ENCODE data around the gene FAM50A.
A peak's percentile ranks its signal among the peaks of the same experiment; 100 is the strongest.
"Not testable (repeated sequence)": the region's sequence is repeated elsewhere in the genome, so short reads cannot be mapped to it uniquely, and the experiment has no call there.

The FAM50A gene

DNA sequence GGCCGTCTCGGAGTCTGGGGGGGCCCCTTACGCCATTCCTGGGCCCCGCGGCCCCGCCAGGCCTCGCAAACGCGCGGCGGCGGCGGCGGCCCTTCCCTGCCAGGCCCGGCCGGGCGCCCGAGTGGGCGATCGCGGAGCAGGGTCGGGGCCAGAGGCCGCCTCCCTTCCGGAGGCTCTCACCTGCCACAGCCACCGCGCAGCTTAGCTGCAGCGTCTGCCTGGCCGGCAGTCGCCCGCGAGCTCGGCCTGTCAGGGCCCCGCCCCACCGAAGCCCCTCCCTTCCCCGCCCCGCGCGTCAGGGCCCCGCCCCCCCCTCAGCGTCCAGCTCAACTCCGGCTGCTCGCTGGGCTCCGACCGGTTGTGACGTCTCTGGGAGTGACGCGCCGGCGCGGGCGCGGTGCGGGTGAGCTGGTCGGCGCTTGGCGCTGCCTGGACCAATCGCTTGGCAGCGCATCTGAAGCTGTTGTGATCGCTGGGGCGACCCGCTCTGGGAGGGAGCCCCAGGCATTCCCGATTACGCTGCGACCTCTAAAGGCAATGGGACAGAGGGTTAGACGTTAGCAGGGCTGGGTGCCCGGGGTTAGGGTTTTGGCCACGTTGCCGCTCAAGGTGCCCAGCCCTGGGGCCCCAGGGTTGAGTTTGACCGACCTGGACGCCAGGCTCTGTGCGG, 46.6 kb downstream of the FAM50A start, which contains the start of gene SLC10A3:
Gene SLC10A3, minus strand, starts transcription at position 216 of the 670 bp plus-strand sequence. CDS start 1,689 bp downstream, outside the sequence.
- Histone ChIP-seq H3K27me3 (ENCODE audit: control insufficient read depth in 1 of 2, insufficient read depth in 2 of 2, low read length in 2 of 2) (no peaks in the 10 kb centered on the region), H3K9ac (ENCODE audit: low read depth in 1 of 2, low read length in 2 of 2) (peak within 1 kb of the TSS; percentile 84 to 90)

DNA sequence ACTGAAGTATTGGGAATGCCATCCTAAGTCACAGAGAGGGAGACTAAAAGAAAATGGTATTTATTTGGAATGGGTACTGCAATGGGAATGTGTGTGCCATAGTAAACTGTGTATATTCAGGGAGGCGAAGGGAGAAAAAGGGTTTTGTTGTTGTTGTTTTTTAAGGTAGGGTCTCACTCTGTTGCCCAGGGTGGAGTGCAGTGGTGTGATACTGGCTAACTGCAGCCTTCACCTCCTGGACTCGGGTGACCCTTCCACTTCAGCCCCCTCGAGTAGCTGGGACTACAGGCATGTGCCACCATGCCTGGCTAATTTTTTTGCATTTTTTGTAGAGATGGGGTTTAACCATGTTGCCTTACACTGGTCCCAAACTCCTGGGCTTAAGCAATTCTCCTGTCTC, 50.8 kb downstream of the FAM50A start:
- H3K27me3 ChIP-seq (ENCODE audit: control insufficient read depth in 1 of 2, insufficient read depth in 2 of 2, low read length in 2 of 2), result no peaks in the 10 kb centered on the region
- no peak overlapping the region for H3K27ac ChIP-seq (ENCODE audit: low read depth, low read length)
- H3K4me3 ChIP-seq (ENCODE audit: low read depth in 1 of 2, low read length in 2 of 2), result no peak overlapping the region
- no peaks in the 10 kb centered on the region for H3K9me3 ChIP-seq (ENCODE audit: control insufficient read depth in 1 of 2, low read length in 2 of 2)
- no peaks in the 10 kb centered on the region for H3K36me3 ChIP-seq (ENCODE audit: control insufficient read depth in 1 of 2, insufficient read depth in 2 of 2, low read length in 2 of 2)
- H3K4me1 ChIP-seq (ENCODE audit: control insufficient read depth in 1 of 2, insufficient read depth in 2 of 2, low read length in 2 of 2), result peaks cover 0 to 1% of the 10 kb centered on the region in 2 donors
- no peak overlapping the region for H3K9ac ChIP-seq (ENCODE audit: low read depth in 1 of 2, low read length in 2 of 2)

More for the DNA sequence above, 46.6 kb downstream of the FAM50A start, which contains the start of gene SLC10A3:
- H3K4me1 ChIP-seq (ENCODE audit: control insufficient read depth in 1 of 2, insufficient read depth in 2 of 2, low read length in 2 of 2), result peaks cover 10 to 15% of the 10 kb centered on the region in 2 donors
- peak within 1 kb of the TSS; percentile 89 for H3K27ac ChIP-seq (ENCODE audit: low read depth, low read length)
- H3K9me3 ChIP-seq (ENCODE audit: control insufficient read depth in 1 of 2, low read length in 2 of 2), result no peaks in the 10 kb centered on the region
- peak within 1 kb of the TSS; percentile 73 to 75 for H3K4me3 ChIP-seq (ENCODE audit: low read depth in 1 of 2, low read length in 2 of 2)
- H3K36me3 ChIP-seq (ENCODE audit: control insufficient read depth in 1 of 2, insufficient read depth in 2 of 2, low read length in 2 of 2), result no peaks in the 10 kb centered on the region

DNA sequence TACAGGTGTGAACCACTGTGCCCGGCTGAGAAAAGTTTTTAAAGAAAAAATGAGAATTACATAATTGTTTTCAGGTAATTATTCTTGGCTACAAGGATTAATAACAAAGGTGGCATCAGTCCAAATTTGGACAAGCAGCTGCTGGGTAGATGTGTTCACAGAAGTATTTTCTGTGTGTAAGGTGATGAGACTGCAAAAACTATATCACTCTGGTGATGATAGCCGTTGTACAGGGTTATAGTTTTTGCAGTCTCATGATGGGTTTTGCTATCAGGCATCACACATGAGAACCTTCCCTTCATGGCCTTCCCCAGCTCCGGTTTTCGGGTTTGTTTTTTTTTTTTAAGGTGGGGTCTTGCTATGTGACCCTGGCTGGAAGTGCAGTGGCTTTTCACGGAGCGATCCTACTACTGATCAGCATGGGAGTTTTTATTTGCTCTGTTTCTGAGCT, 51.6 kb downstream of the FAM50A start:
- Histone ChIP-seq H3K4me3 (ENCODE audit: low read depth in 1 of 2, low read length in 2 of 2) (no peak overlapping the region), H3K9me3 (ENCODE audit: control insufficient read depth in 1 of 2, low read length in 2 of 2) (no peaks in the 10 kb centered on the region)

DNA sequence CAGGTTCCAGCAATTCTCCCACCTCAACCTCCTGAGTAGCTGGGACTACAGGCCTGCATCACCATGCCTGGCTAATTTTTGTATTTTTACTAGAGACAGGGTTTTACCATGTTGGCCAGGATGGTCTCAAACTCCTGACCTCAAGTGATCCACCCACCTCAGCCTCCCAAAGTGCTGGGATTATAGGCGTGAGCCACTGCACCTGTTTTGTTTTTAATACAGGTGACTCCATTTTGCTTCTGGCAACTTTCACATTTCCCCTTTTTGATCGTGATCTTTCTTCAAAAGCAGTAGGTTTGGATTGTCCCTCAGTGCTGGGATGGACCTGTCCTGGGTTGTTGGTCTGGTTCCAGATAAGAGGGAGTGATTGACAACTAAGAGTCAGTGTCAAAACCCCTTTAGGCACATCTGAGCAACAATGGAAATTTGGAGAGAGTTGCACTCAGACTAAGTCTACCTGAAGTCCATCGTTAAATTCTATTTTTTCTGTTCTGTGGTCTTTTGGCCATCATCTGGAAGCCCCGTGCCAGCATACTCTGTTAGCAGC, 52.7 kb downstream of the FAM50A start:
- not testable (repeated sequence) for H3K4me3 ChIP-seq (ENCODE audit: low read depth in 1 of 2, low read length in 2 of 2); H3K9ac ChIP-seq (ENCODE audit: low read depth in 1 of 2, low read length in 2 of 2); H3K4me1 ChIP-seq (ENCODE audit: control insufficient read depth in 1 of 2, insufficient read depth in 2 of 2, low read length in 2 of 2); H3K9me3 ChIP-seq (ENCODE audit: control insufficient read depth in 1 of 2, low read length in 2 of 2); H3K36me3 ChIP-seq (ENCODE audit: control insufficient read depth in 1 of 2, insufficient read depth in 2 of 2, low read length in 2 of 2); H3K27ac ChIP-seq (ENCODE audit: low read depth, low read length); H3K27me3 ChIP-seq (ENCODE audit: control insufficient read depth in 1 of 2, insufficient read depth in 2 of 2, low read length in 2 of 2)

More for the DNA sequence above, 51.6 kb downstream of the FAM50A start:
- Histone ChIP-seq H3K9ac (ENCODE audit: low read depth in 1 of 2, low read length in 2 of 2) (no peak overlapping the region), H3K36me3 (ENCODE audit: control insufficient read depth in 1 of 2, insufficient read depth in 2 of 2, low read length in 2 of 2) (no peaks in the 10 kb centered on the region), H3K4me1 (ENCODE audit: control insufficient read depth in 1 of 2, insufficient read depth in 2 of 2, low read length in 2 of 2) (no peaks in the 10 kb centered on the region), H3K27ac (ENCODE audit: low read depth, low read length) (no peak overlapping the region), H3K27me3 (ENCODE audit: control insufficient read depth in 1 of 2, insufficient read depth in 2 of 2, low read length in 2 of 2) (no peaks in the 10 kb centered on the region)
